GM10266 (cell line): ENCODE results near the gene ERLIN1.
A peak's percentile ranks its signal among the peaks of the same experiment; 100 is the strongest.

Experiments
- DNase-seq: peaks from one replicate; pipeline ENCODE4 v3.0.0; 2012; ENCODE audit errors: extremely low spot score
- CTCF ChIP-seq: IDR thresholded peaks from 2 replicates; pipeline ENCODE4 v1.5.1; 2012; ENCODE audit warnings: mild to moderate bottlenecking, low read depth; ENCODE audit not compliant: control insufficient read depth, insufficient read depth; ENCODE audit errors: missing control alignments

The ERLIN1 gene

DNA sequence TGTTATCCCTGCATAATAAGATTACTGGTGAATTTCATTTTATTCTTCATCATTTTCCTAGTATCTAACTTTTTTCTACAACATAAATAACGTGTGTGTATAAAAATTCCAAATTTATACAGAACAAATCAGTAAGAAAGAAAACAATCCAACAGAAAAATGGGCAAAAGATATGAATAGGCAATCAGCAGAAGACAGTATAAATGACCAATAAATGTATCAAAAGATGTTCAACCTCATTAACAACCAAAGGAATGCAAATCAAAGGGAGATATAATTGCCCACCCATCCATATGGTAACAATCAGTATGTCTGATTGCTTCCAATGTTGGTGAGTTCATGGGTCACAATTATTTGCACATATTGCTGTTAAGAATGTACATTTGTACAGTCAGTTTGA, 13.5 kb downstream of the ERLIN1 start:
- no peak for TF ChIP-seq CTCF
- no peak for DNase-seq

DNA sequence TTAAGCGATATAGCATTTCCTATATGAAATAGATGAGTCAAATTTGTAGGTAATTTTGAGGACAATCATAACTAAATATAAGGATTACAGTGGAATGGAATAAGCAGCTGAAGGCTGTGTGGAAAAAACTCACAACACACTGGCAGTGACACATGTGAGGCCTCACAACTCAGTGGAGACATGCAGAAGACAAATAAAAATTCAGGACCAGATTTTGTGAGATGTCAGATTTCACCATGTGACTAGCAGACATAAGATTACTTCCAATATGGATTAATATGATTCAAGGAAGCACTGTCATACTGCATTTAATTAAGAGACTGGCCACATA, 17.6 kb downstream of the ERLIN1 start:
- no peak for TF ChIP-seq CTCF
- DNase-seq, result no peak

DNA sequence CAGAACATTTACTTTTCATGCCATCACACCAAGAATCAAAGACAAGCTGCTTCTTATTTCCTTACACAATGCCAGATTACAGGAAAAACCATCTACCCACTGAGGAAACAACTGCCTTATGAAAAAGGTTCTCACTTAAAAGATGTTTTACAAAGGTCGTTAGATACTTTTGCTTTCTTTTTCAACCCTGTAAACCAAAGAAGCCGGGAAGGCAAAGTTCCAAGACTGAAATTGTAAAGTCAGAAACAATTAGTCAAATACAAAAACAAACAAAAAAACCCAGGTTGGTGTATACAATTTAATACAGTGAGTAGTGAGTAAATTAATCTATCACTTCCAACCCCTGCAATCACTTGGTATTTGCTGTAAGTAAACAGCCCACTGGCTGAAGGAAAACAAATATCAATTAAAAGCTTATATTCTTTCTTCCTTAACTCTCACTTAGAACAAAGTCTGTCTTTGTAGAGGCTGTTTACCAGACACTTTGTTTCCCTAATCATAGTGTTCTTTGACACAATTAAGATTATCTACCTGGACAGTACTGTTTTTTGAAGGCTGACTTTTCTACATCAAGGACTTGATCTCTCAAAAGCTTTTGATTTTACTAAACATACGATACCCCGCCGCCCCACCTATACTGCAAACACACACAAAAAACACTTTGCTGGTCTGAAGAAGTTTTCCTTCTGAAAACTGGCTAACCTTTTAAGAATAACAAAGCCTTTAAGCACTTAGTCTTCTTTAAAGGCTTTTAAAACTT, 18.1 kb downstream of the ERLIN1 start:
- TF ChIP-seq CTCF, result no peak

DNA sequence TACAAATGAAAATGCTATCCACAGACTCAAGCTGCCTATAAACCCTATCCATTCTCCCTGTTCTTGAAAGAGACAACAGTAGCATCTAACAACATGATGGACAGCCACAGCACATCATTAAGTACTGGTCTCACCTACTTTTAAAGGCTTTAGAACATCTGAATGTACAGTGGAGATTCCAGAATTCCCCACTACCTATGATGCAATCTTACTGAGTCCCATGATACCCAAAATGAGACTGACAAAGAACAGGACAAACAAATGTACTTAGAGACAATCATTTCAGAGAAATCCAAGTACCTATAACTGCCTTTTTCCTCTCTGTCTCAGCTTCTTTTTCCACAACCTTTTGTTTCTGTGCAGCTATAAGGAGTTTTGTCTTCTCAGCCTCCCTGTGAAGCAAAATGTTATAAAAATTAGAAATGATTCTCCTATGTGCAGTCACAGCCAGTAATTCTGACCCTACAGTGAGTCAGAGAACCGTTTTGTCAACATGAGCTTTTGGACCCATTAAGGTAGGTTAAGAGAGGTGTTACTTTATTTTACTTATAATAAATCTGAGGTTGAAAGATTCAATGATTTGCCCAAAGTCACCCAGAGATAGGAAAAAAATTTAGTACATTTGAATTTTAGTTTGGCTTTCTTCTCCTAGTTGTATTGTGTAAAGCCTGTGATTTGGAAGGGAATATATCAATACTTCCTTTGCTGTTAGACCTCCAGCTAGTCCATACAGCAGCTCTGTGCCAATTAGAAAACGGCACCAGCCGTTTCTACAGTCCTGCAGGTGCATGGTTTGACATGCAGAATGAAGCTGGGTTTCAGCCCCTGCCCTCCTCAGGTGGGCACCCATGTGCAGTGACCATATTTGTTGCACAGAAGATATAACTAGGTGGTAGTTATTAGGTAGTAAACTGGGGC, 21.9 kb downstream of the ERLIN1 start:
- TF ChIP-seq CTCF, result no peak
- DNase-seq, result no peak

More for the DNA sequence above, 18.1 kb downstream of the ERLIN1 start:
- no peak for DNase-seq

DNA sequence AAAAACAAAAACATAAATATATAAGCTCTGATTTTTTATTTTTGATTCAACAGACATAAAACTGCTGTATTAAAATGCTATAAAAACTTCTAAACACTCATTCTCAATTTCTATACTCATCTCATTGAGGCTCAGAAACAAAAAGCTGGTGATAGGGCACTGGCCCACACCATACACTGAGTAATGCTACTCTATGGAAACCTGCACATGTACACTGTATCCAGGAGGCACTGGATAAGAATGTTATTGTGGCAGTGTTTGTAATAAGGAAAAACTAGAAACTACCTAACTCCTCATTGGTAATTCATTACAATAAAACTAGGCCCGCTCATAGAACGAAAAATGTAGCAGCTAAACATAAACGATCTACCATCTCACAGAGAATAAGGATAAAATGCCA, 23.1 kb downstream of the ERLIN1 start:
- DNase-seq, result no peak
- no peak for TF ChIP-seq CTCF

DNA sequence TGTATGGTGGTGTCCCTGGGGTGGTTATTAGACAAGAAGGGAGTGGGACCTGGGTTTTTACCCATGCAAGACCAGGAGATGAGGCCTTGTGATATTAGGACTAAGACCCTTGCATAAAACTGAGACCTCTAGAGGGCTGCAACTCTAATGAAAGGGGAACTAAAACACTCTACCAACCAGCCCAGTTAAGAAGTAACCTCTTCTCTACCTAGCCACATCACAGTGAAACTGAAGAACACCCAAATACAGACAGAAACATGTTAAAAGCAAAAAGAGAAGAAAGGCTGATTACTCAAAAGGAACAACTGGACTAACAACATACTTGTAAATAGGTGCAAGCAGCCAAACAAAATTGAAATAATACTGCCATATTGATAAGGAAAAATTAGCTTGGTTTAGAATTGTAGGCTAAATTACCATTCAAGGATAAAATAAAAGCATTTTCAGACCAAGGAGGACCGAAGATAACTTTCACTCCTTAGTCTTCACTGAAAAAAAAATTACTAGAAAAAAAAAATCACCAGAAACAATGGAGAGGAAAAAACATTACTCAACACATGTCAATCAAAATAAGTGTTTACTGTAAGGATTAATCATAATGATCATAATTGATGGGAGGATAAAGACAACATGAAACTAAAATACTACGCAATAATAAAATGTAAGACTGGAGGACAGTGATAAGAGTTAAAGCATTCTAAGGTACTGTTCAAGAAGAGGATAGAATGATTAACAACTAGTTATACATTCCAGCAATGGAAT, 27.6 kb downstream of the ERLIN1 start:
- peak; percentile 2 for TF ChIP-seq CTCF
- peak; percentile 56 for DNase-seq

- no peak for DNase-seq
- TF ChIP-seq CTCF, result no peak
Measured at GRCh38 chr10:100157156-100157555, 28.7 kb downstream of the ERLIN1 start.
